Adipose tissue (tissue), 3 donors: ENCODE measurements around the gene REEP3. TPM values are rescaled to one million over a fixed set of nuclear protein-coding genes. Genes with fewer than 3 reads are reported as not detected.
"Not testable (repeated sequence)": the region's sequence is repeated elsewhere in the genome, so short reads cannot be mapped to it uniquely, and the experiment has no call there.

Source experiments
- H3K27ac ChIP-seq: one replicate; pipeline ENCODE4 v1.5.1; 2013; ENCODE audit warnings: low read depth, low read length
- WGBS, 3 donors: extraction: QIAGEN DNeasy Blood & Tissue Kit; methylation state at CpG; one replicate each; pipeline ENCODE4 v1.1.7; 2013; 5-methylcytosine and 5-hydroxymethylcytosine counted together
- polyA plus RNA-seq, 3 donors: library from polyadenylated mRNA; stranded (reverse); fragments of 200-250 nt; gene quantifications; one replicate each; pipeline ENCODE4 v1.2.3, GENCODE V29; 2013
- donor health status: healthy with polysubstance abuse.
- donor health status: Bipolar disorder and iron deficiency.
- donor health status: healthy.

The REEP3 gene
- polyA plus RNA-seq, 3 donors, result 5.2 to 15.0 (median 13.9) TPM

- WGBS, 3 donors, result 73 to 88% (median 86%) methylated on average over 1 of the region's 1 CpG
Measured at GRCh38 chr10:63539994-63540393, 18.8 kb downstream of the REEP3 start.

GRCh38 chr10:63542835-63543575, 21.8 kb downstream of the REEP3 start:
- H3K27ac ChIP-seq, result no peak overlapping the region
- 71 to 93% (median 77%) methylated on average over 5 of the region's 5 CpGs for WGBS, 3 donors

More at GRCh38 chr10:63539994-63540393, 18.8 kb downstream of the REEP3 start:
- no peak overlapping the region for H3K27ac ChIP-seq

DNA sequence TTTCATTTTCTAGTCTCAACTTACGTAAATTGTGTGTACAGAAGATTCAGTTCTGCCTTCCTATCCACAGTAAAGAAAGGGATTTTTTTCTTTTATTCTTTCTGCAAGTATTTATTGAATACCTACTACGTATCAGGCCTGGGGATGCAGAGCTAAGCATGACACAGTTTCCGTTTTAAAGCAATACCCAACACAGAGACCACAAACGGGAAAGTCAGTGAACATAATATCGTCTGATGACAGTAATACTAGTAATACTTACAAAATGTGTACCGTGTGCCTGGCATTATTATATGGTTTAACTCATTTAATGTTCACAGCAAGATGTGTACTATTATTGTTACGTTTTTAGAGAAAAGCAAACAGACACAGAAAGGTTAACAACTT, 22.4 kb downstream of the REEP3 start:
- 90 to 92% (median 90%) methylated on average over 7 of the region's 7 CpGs for WGBS, 3 donors

GRCh38 chr10:63544418-63544817, 23.2 kb downstream of the REEP3 start:
- WGBS, 3 donors, result 42 to 60% (median 44%) methylated on average over 1 of the region's 1 CpG

More for the DNA sequence above, 22.4 kb downstream of the REEP3 start:
- H3K27ac ChIP-seq, result no peak overlapping the region

DNA sequence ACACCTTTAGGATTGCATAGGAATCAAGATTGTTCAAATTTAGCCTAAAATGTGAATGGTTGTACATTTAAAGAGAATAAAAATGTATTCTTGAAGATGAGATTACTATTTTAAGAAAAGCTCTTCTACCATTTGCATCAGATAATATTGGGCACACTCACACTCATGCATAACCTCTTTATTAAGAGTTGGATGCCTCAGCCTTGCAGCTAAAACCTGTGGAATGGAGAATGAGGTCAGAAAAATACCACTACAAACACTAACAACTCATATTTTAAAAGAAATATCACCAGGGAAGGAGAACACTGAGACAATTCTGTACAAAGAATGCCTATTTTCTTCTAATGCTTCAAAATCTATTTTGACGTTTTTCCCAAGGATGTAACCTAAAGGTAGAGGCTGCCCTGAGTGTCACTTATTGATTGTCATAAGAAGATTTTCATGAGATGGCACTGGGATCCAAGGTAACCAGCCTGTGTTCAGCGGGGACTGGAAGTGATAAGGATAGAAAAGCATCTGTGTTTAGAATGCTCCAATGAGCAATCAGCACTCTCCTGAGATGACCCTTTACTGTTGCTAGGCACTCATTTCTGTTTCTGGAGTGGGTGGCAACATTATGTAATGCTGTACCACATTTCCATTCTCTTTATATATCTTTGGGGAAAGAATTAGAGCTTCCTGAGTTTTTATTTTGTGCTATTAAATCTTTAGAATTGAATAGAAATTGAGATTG, 26.6 kb downstream of the REEP3 start:
- H3K27ac ChIP-seq, result no peak overlapping the region
- 82 to 90% (median 89%) methylated on average over 2 of the region's 2 CpGs for WGBS, 3 donors

More at GRCh38 chr10:63544418-63544817, 23.2 kb downstream of the REEP3 start:
- H3K27ac ChIP-seq, result no peak overlapping the region

DNA sequence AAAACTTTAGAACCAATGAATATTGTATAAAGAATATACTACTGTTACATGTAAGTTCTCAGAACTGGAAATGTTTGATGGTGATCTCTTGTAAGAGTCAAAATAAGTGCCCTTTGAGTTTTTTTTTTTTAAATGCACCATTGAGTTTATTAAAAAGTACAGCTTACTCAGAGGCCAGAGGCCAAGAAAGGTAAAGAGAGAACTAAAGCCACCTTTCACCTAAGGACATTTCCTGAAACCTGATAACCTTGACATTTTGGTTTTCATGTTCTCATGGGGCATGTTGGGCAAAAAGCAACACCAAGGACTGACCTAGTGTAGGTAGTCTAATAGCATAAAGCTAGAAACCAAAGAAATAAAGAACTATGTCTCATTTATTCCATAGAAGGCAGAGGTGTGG, 27.7 kb downstream of the REEP3 start:
- H3K27ac ChIP-seq, result no peak overlapping the region

DNA sequence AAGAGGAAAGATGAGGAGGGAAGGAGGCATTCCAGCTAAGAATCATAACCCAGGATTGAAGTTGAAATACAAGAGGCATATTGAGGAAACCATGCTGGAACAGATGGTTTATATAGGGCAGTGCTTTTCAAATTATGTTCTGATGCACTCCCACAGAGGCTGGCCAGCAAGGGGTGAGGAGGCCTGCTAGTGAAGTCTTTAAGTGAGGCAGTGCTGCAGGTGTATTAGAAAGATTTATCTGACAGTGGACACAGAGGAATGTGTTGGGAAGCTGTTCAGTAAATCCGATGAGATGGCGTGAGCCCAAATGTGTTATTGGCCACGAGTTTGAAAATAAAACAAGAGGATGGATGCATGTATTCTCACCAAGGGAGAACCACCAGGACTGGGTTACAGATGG, 28.6 kb downstream of the REEP3 start:
- 53 to 86% (median 60%) methylated on average over 3 of the region's 3 CpGs for WGBS, 3 donors
- no peak overlapping the region for H3K27ac ChIP-seq

GRCh38 chr10:63553031-63553430, 31.8 kb downstream of the REEP3 start:
- H3K27ac ChIP-seq, result no peak overlapping the region
- 91 to 94% (median 91%) methylated on average over 4 of the region's 4 CpGs for WGBS, 3 donors

DNA sequence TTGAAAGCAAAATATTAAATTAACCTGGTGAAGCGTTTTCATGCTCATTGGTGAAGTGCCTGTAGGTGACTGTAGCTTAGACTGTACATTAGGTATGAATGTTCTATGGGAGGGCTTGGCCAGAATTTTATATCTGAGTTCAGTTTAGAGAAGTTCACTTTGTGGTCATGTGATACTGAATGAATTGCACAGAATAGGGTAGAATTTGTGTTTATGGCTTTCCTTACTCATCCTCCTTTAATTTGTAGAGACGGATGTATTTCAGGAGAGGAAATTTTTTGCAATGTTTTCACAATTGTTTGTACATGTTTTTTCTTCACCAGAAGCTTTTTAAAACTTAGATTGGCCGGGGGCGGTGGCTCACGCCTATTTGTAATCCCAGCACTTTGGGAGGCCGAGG, 32.3 kb downstream of the REEP3 start:
- no peak overlapping the region for H3K27ac ChIP-seq
- WGBS, 3 donors, result 86 to 96% (median 90%) methylated on average over 6 of the region's 6 CpGs

DNA sequence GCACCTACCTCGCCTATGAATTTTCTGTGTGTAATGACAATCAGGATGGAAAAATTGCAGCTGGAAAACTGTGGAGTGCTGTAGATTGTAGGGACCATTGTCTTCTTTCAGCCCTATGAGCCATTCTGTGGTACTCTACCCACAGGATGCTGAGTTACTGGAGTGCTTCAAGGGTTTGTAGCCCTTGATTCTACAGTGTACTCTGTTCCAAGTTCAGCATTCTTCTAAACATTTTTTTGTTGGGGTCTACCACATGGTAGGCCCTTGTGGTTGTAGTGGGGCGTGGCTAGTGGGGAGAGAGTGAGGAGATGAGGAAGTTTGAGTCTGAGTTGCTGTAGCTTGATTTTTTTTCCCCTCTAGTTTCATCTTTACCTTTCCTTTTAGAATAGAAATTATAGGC, 33.5 kb downstream of the REEP3 start:
- H3K27ac ChIP-seq, result no peak overlapping the region

DNA sequence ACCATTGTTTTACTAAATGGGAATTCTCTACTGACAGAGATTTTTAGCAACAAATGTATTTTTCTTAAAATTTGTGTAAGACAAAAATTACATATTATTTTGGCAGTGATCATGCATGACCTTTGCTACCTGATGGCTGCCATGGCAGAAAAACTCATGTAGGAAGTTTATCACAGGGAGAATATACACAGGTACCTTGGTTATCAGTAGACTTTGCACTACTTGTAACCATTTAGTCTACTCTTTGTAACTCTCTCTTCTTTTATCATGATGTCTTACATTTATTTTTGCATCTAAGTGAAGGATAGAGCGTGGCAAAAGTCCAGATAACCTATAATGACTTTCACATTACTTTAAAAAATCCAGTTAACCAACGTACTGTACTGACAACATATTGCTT, 34.1 kb downstream of the REEP3 start:
- no peak overlapping the region for H3K27ac ChIP-seq
- 41 to 64% (median 64%) methylated on average over 2 of the region's 2 CpGs for WGBS, 3 donors

More for the DNA sequence above, 33.5 kb downstream of the REEP3 start:
- whole genome bisulfite sequencing, 3 donors, result 76 to 87% (median 81%) methylated on average over 2 of the region's 2 CpGs

- no peak overlapping the region for H3K27ac ChIP-seq
- WGBS, 3 donors, result 91 to 99% (median 95%) methylated on average over 5 of the region's 5 CpGs
Measured at GRCh38 chr10:63558132-63558784, 37.1 kb downstream of the REEP3 start.

DNA sequence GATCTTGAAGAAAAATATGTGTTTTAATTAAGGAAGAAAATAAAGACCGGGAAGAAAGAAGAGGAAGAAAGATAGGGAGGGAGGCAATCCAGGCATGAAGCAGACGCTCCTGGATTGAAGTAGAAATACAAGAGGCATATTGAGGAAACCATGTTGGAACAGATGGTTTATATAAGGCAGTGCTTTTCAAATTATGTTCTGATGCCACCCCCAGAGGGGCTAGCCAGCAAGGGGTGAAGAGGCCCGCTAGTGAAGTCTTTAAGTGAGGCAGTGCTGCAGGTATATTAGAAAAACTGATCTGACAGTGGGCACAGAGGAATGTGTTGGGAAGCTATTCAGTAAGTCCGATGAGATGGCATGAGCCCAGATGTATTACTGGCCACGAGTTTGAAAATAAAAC, 40.1 kb downstream of the REEP3 start:
- WGBS, 3 donors, result 83 to 94% (median 93%) methylated on average over 5 of the region's 5 CpGs
- H3K27ac ChIP-seq, result no peak overlapping the region

DNA sequence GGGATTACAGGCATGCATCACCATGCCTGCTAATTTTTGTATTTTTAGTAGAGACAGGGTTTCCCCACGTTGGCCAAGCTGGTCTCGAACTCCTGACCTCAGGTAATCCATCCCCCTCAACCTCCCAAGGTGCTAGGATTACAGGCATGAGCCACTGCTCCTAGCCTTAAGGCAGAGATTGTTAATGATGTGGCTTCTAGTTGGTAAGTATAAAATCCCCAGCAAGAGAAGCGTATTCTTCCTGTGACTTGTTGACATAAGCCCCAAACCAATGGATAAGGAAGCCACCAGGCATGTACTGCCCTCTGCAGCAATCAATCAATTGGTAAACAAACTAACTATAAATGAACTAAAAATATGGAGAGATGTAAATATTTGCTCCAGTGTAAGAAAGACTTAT, 41.2 kb downstream of the REEP3 start:
- H3K27ac ChIP-seq, result no peak overlapping the region
- 85 to 97% (median 92%) methylated on average over 3 of the region's 3 CpGs for WGBS, 3 donors

DNA sequence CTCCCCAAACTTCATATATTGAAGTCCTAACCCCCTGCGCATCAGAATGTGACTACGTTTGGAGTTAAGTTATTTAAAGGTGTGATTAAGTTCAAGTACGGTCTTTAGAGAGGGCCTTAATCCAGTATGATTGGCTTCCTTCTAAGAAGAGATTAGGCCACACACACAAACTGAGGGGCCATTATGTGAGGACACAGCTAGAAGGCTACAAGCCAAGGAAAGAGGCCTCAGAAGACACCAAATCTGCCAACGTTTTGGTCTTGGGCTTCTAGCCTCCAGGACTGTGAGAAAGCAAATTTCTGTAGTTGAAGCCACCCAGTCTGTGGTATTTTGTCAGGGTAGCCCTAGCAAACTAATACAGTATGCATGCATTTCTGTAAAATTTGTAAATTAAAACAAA, 41.7 kb downstream of the REEP3 start:
- H3K27ac ChIP-seq, result no peak overlapping the region
- WGBS, 3 donors, result 78 to 86% (median 79%) methylated on average over 4 of the region's 4 CpGs

GRCh38 chr10:63563623-63564022, 42.4 kb downstream of the REEP3 start:
- 41 to 59% (median 54%) methylated on average over 3 of the region's 3 CpGs for WGBS, 3 donors

DNA sequence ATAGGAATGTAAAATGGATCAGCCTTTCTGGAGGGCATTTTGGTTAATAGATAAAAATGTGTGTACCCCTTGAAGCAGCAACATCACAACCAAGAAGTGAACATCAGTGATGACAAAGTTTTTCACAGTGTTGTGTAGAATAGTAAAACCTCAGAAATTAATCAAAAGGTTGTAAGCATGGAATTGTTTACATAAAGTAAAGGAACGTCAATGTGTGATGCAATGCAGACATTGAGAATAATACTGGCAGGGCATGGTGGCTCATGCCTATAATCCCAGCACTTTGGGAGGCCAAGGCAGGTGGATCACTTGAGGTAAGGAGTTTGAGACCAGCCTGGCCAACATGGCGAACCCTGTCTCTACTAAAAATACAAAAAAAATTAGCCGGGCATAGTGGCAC, 43.5 kb downstream of the REEP3 start:
- 77 to 94% (median 92%) methylated on average over 3 of the region's 3 CpGs for whole genome bisulfite sequencing, 3 donors
- H3K27ac ChIP-seq, result not testable (repeated sequence)

More at GRCh38 chr10:63563623-63564022, 42.4 kb downstream of the REEP3 start:
- H3K27ac ChIP-seq, result no peak overlapping the region

- H3K27ac ChIP-seq, result no peak overlapping the region
- WGBS, 3 donors, result 12 to 33% (median 29%) methylated on average over 3 of the region's 3 CpGs
Measured at GRCh38 chr10:63573068-63573697, 52.0 kb downstream of the REEP3 start.

- H3K27ac ChIP-seq, result no peak overlapping the region
- 25 to 61% (median 35%) methylated on average over 2 of the region's 2 CpGs for WGBS, 3 donors
Measured at GRCh38 chr10:63574011-63574410, 52.8 kb downstream of the REEP3 start.
